Right cardiac atrium (tissue), 5 donors: Measurements from ENCODE around the gene CPM. TPM values are rescaled to one million over a fixed set of nuclear protein-coding genes. Genes with fewer than 3 reads are reported as not detected.
A peak's percentile ranks its signal among the peaks of the same experiment; 100 is the strongest.

Experiments
- ATAC-seq, 2 donors: fragments of 200-7000 bp; cut with Tn5 transposase; one replicate each; pipeline versions ENCODE4 v1.8.0 to v1.9.1; 2020; ENCODE audit warnings: moderate library complexity in 2 of 2, mild to moderate bottlenecking in 1 of 2
- DNase-seq, 3 donors: peaks; one replicate each; pipeline ENCODE4 v3.0.0-alpha.2; 2020
- H3K27ac ChIP-seq: one replicate; pipeline ENCODE4 v1.5.1; 2013; ENCODE audit warnings: mild to moderate bottlenecking, low read length, control low read depth, moderate library complexity
- H3K27me3 ChIP-seq: one replicate; pipeline ENCODE4 v1.6.1; 2013; ENCODE audit not compliant: control insufficient read depth, insufficient read depth
- H3K4me1 ChIP-seq: one replicate; pipeline ENCODE4 v1.6.1; 2013; ENCODE audit warnings: low read length; ENCODE audit not compliant: control insufficient read depth, insufficient read depth
- H3K4me3 ChIP-seq: one replicate; pipeline ENCODE4 v1.5.1; 2013; ENCODE audit warnings: low read length, control low read depth
- H3K9me3 ChIP-seq: one replicate; pipeline ENCODE4 v1.6.1; 2013; ENCODE audit warnings: low read length; ENCODE audit not compliant: control insufficient read depth
- WGBS: extraction: QIAGEN DNeasy Blood & Tissue Kit; methylation state at CpG from one replicate; pipeline ENCODE4 v1.1.7; 2013; 5-methylcytosine and 5-hydroxymethylcytosine counted together
- intact Hi-C, 4 donors: fragments of 100-400 bp; cut with DNase I; formaldehyde crosslinking; loops; one replicate each; pipeline versions ENCODE4 v1.11.0 to v1.14.0; 2022 to 2023
- polyA plus RNA-seq: library from polyadenylated mRNA; stranded (reverse); fragments of 200-250 nt; gene quantifications from one replicate; pipeline ENCODE4 v1.2.3, GENCODE V29; 2013
- total RNA-seq, 4 donors: library from RNA; stranded (reverse); fragmentation: NEBNext Ultra II Directional; extraction: Animal tissue kit (Norgen Biotek cat#: 25700); gene quantifications; one replicate each; pipeline ENCODE4 v1.2.1, GENCODE V29; 2021
- donor health status: healthy with polysubstance abuse.
- donor health status: DM: no; HTN: yes; CAD: no.
- donor health status: DM: no; HTN: no; CAD: no.
- donor health status: DM: no; HTN: yes; CAD: no; lungs with severe emphysema.
- donor health status: DM: yes; HTN: yes; CAD: no.

CPM gene
- total and polyA plus RNA-seq, 5 donors: 5.8 to 14.3 (median 8.4) TPM

GRCh38 chr12:68904351-68904962 is 28.5 kb downstream of the CPM start:
- H3K9me3 ChIP-seq: no peaks in the 10 kb centered on the region
- no peak overlapping the region for H3K4me3 ChIP-seq
- intact Hi-C loops: no loop called here
- H3K27me3 ChIP-seq: no peaks in the 10 kb centered on the region
- no peaks in the 10 kb centered on the region for H3K4me1 ChIP-seq
- 67% methylated on average over 4 of the region's 4 CpGs for WGBS
- no peak overlapping the region for H3K27ac ChIP-seq
- DNase-seq (no peak), ATAC-seq (no peak)

GRCh38 chr12:68903511-68903910 is 29.5 kb downstream of the CPM start:
- 88% methylated on average over 8 of the region's 8 CpGs for WGBS
- H3K27me3 ChIP-seq: no peaks in the 10 kb centered on the region
- DNase-seq (no peak), ATAC-seq (no peak)
- intact Hi-C loops: no loop called here
- no peaks in the 10 kb centered on the region for H3K4me1 ChIP-seq
- no peak overlapping the region for H3K4me3 ChIP-seq
- no peaks in the 10 kb centered on the region for H3K9me3 ChIP-seq
- no peak overlapping the region for H3K27ac ChIP-seq

GRCh38 chr12:68901551-68901950 is 31.4 kb downstream of the CPM start:
- H3K27ac ChIP-seq: no peak overlapping the region
- no peak for ATAC-seq
- H3K4me3 ChIP-seq: no peak overlapping the region
- DNase-seq: no peak
- no peaks in the 10 kb centered on the region for H3K27me3 ChIP-seq
- intact Hi-C loops: no loop called here
- H3K9me3 ChIP-seq: no peaks in the 10 kb centered on the region
- no peaks in the 10 kb centered on the region for H3K4me1 ChIP-seq
- 84% methylated on average over 2 of the region's 2 CpGs for WGBS

- no peak for ATAC-seq
- no peak for DNase-seq
- H3K4me1 ChIP-seq: peaks cover 2% of the 10 kb centered on the region
- H3K27me3 ChIP-seq: no peaks in the 10 kb centered on the region
- no peaks in the 10 kb centered on the region for H3K9me3 ChIP-seq
- 87% methylated on average over 2 of the region's 2 CpGs for WGBS
- intact Hi-C loops: no loop called here
- no peak overlapping the region for H3K27ac ChIP-seq
- no peak overlapping the region for H3K4me3 ChIP-seq
These were observed 31.8 kb downstream of the CPM start for GRCh38 chr12:68901145-68901544.

GRCh38 chr12:68900241-68900640 is 32.7 kb downstream of the CPM start:
- H3K27ac ChIP-seq: no peak overlapping the region
- 42% methylated on average over 2 of the region's 2 CpGs for WGBS
- intact Hi-C loops: no loop called here
- ATAC-seq: no peak
- no peak overlapping the region for H3K4me3 ChIP-seq
- H3K9me3 ChIP-seq: no peaks in the 10 kb centered on the region
- no peaks in the 10 kb centered on the region for H3K27me3 ChIP-seq
- DNase-seq: no peak
- H3K4me1 ChIP-seq: peaks cover 2% of the 10 kb centered on the region

- Histone ChIP-seq H3K4me3 (no peak overlapping the region), H3K4me1 (peaks cover 2% of the 10 kb centered on the region), H3K9me3 (no peaks in the 10 kb centered on the region), H3K27ac (no peak overlapping the region), H3K27me3 (no peaks in the 10 kb centered on the region)
- DNase-seq: peak in 2 of 3 donors; percentile 49 to 58
- no peak for ATAC-seq
- WGBS: 49% methylated on average over 4 of the region's 4 CpGs
- intact Hi-C loops: no loop called here
These were observed 33.7 kb downstream of the CPM start for GRCh38 chr12:68899251-68899771.

GRCh38 chr12:68896881-68897540 is 36.0 kb downstream of the CPM start:
- no peak for ATAC-seq
- 58% methylated on average over 4 of the region's 4 CpGs for WGBS
- H3K27me3 ChIP-seq: no peaks in the 10 kb centered on the region
- no peaks in the 10 kb centered on the region for H3K9me3 ChIP-seq
- DNase-seq: no peak
- no peak overlapping the region for H3K4me3 ChIP-seq
- H3K4me1 ChIP-seq: peaks cover 2% of the 10 kb centered on the region
- H3K27ac ChIP-seq: no peak overlapping the region
- intact Hi-C loops: no loop called here

- H3K4me1 ChIP-seq: peaks cover 2% of the 10 kb centered on the region
- H3K4me3 ChIP-seq: no peak overlapping the region
- H3K27ac ChIP-seq: no peak overlapping the region
- no peak for ATAC-seq
- H3K9me3 ChIP-seq: no peaks in the 10 kb centered on the region
- no peak for DNase-seq
- intact Hi-C loops: no loop called here
- 93% methylated on average over 7 of the region's 7 CpGs for WGBS
- no peaks in the 10 kb centered on the region for H3K27me3 ChIP-seq
These were observed 38.6 kb downstream of the CPM start for GRCh38 chr12:68894276-68894855.

GRCh38 chr12:68893741-68894140 is 39.2 kb downstream of the CPM start:
- H3K27ac ChIP-seq: no peak overlapping the region
- H3K4me1 ChIP-seq: peaks cover 2% of the 10 kb centered on the region
- H3K9me3 ChIP-seq: no peaks in the 10 kb centered on the region
- ATAC-seq (no peak), DNase-seq (no peak)
- intact Hi-C loops: no loop called here
- H3K4me3 ChIP-seq: no peak overlapping the region
- no peaks in the 10 kb centered on the region for H3K27me3 ChIP-seq
- 91% methylated on average over 3 of the region's 3 CpGs for WGBS

GRCh38 chr12:68893201-68893600 is 39.8 kb downstream of the CPM start:
- ATAC-seq (no peak), DNase-seq (no peak)
- WGBS: 93% methylated on average over 2 of the region's 2 CpGs
- intact Hi-C loops: no loop called here
- Histone ChIP-seq H3K27me3 (no peaks in the 10 kb centered on the region), H3K4me1 (peaks cover 2% of the 10 kb centered on the region), H3K4me3 (no peak overlapping the region), H3K9me3 (no peaks in the 10 kb centered on the region), H3K27ac (no peak overlapping the region)

GRCh38 chr12:68891141-68891540 is 41.8 kb downstream of the CPM start:
- H3K4me3 ChIP-seq: no peak overlapping the region
- intact Hi-C loops: no loop called here
- DNase-seq (no peak), ATAC-seq (no peak)
- H3K4me1 ChIP-seq: no peaks in the 10 kb centered on the region
- no peaks in the 10 kb centered on the region for H3K9me3 ChIP-seq
- H3K27ac ChIP-seq: no peak overlapping the region
- H3K27me3 ChIP-seq: no peaks in the 10 kb centered on the region
- WGBS: 81% methylated on average over 6 of the region's 6 CpGs
